Fibroblast of lung (primary cell): ENCODE data around the gene AMDHD2. TPM values are rescaled to one million over a fixed set of nuclear protein-coding genes. Genes with fewer than 3 reads are reported as not detected.

Experiments
- DNase-seq, 2 donors: peaks; one replicate each; pipeline versions ENCODE4 v3.0.0 to v3.0.0-alpha.2; 2010; ENCODE audit warnings: low read depth in 2 of 2
- H2AFZ ChIP-seq: 2 replicates; pipeline ENCODE4 v1.5.1; 2012; ENCODE audit warnings: low read length, control low read depth, inconsistent platforms
- H3K27ac ChIP-seq: 2 replicates; pipeline ENCODE4 v1.5.1; 2011; ENCODE audit warnings: low read length, control low read depth; ENCODE audit not compliant: insufficient read depth
- H3K27me3 ChIP-seq: 2 replicates; pipeline ENCODE4 v1.5.1; 2011; ENCODE audit warnings: mild to moderate bottlenecking, low read length; ENCODE audit not compliant: control insufficient read depth, insufficient read depth
- H3K36me3 ChIP-seq: 2 replicates; pipeline ENCODE4 v1.5.1; 2011; ENCODE audit warnings: low read length; ENCODE audit not compliant: control insufficient read depth, insufficient read depth
- H3K4me1 ChIP-seq: 2 replicates; pipeline ENCODE4 v1.5.1; 2011; ENCODE audit warnings: low read length; ENCODE audit not compliant: control insufficient read depth, insufficient read depth; ENCODE audit errors: extremely low read depth
- H3K4me2 ChIP-seq: 2 replicates; pipeline ENCODE4 v1.5.1; 2011; ENCODE audit warnings: low read length, control low read depth; ENCODE audit not compliant: insufficient read depth; ENCODE audit errors: extremely low read depth
- H3K4me3 ChIP-seq, 4 experiments: fragments of 200-600 bp in 1 of 4; sonication (generic) in 1 of 4; replicated peaks in 1 of 4; 2 replicates each; pipeline ENCODE4 v1.5.1; 2011 to 2016; ENCODE audit warnings: low read length in 4 of 4, low read depth in 3 of 4, mild to moderate bottlenecking in 3 of 4, control low read depth in 2 of 4, inconsistent platforms in 1 of 4, mixed read lengths in 1 of 4; ENCODE audit not compliant: insufficient read depth in 1 of 4; ENCODE audit errors: control extremely low read depth in 1 of 4
- H3K79me2 ChIP-seq: 2 replicates; pipeline ENCODE4 v1.5.1; 2012; ENCODE audit warnings: mild to moderate bottlenecking, low read length, inconsistent platforms; ENCODE audit not compliant: control insufficient read depth, insufficient read depth
- H3K9ac ChIP-seq: 2 replicates; pipeline ENCODE4 v1.5.1; 2011; ENCODE audit warnings: mild to moderate bottlenecking, low read length, control low read depth; ENCODE audit not compliant: insufficient read depth
- H3K9me3 ChIP-seq: 2 replicates; pipeline ENCODE4 v1.5.1; 2012; ENCODE audit warnings: low read depth, low read length; ENCODE audit not compliant: control insufficient read depth, insufficient read depth
- H4K20me1 ChIP-seq: 2 replicates; pipeline ENCODE4 v1.5.1; 2011; ENCODE audit warnings: low read length; ENCODE audit not compliant: control insufficient read depth, insufficient read depth; ENCODE audit errors: extremely low read depth
- EZH2 ChIP-seq: IDR thresholded peaks from 2 replicates; pipeline ENCODE4 v1.5.1; 2012; ENCODE audit warnings: low read length, control low read depth, mild to moderate bottlenecking; ENCODE audit errors: missing control alignments
- polyA plus RNA-seq, 2 donors: library from polyadenylated mRNA; depleted of rRNA in 1 of 2; stranded (reverse) in 1 of 2; unstranded in 1 of 2; fragments of >200 nt; gene quantifications; 2 replicates each; pipeline ENCODE4 v1.2.1, GENCODE V29; 2011 to 2012; ENCODE audit warnings: missing spikeins in 1 of 2
- total RNA-seq: library from RNA; depleted of rRNA; stranded (reverse); fragments of >200 nt; gene quantifications from 2 replicates; pipeline ENCODE4 v1.2.1, GENCODE V29; 2014
- TF ChIP-seq, protein P1 (sequence below), 2 donors: IDR thresholded peaks in 1 of 2; conservative IDR thresholded peaks in 1 of 2; 1 replicate in 1 of 2; 2 replicates in 1 of 2; pipeline ENCODE4 v1.5.1; 2011 to 2012; ENCODE audit warnings: low read length in 2 of 2, control low read depth in 1 of 2, inconsistent platforms in 1 of 2, low read depth in 1 of 2, mild to moderate bottlenecking in 1 of 2

Gene AMDHD2
- total and polyA plus RNA-seq, 2 donors (not counting 1 experiment from before 2014, with no cell fraction given) = 10.8 to 37.2 TPM

DNA sequence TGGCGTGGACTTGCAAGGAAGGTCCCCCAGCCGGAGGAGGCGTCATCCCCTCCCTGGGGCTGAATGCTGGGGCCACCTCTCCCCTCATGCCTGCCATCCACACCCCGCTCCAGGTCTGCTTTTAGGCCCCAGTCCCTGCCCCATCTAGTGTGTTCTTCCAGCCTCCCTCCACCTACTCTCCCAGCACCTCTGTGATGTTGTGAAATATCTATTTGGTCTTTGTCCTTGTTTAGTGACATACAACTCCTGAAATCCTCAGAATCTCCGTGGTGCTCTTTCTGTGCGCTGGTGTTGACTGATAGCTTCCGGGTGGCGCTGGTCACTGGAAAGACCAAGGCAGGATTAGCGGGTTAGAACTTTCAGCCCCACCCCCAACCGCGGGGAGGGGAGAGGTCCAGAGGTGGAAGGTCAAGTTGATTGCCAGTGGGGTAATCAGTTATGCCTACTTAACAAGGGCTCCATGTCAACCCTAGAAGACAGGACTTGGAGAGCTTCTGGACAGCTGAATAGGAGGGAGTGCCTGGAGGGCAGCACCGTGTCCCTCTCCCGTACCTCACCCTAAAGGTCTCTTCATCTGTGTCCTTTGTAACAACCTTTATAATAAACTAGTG, 35.2 kb upstream of the AMDHD2 start:
- Histone ChIP-seq H3K9ac (no peak overlapping the region), H2AFZ (no peak overlapping the region), H3K79me2 (peaks cover 3% of the 10 kb centered on the region), H3K27me3 (no peaks in the 10 kb centered on the region), H3K27ac (no peak overlapping the region), H3K4me1 (peaks cover 17% of the 10 kb centered on the region), H3K4me3 (no peak overlapping the region), H3K36me3 (no peaks in the 10 kb centered on the region), H4K20me1 (no peaks in the 10 kb centered on the region), H3K9me3 (no peaks in the 10 kb centered on the region), H3K4me2 (no peak overlapping the region)
- no peak for TF ChIP-seq EZH2
- TF ChIP-seq, protein P1, sequence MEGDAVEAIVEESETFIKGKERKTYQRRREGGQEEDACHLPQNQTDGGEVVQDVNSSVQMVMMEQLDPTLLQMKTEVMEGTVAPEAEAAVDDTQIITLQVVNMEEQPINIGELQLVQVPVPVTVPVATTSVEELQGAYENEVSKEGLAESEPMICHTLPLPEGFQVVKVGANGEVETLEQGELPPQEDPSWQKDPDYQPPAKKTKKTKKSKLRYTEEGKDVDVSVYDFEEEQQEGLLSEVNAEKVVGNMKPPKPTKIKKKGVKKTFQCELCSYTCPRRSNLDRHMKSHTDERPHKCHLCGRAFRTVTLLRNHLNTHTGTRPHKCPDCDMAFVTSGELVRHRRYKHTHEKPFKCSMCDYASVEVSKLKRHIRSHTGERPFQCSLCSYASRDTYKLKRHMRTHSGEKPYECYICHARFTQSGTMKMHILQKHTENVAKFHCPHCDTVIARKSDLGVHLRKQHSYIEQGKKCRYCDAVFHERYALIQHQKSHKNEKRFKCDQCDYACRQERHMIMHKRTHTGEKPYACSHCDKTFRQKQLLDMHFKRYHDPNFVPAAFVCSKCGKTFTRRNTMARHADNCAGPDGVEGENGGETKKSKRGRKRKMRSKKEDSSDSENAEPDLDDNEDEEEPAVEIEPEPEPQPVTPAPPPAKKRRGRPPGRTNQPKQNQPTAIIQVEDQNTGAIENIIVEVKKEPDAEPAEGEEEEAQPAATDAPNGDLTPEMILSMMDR (conservative IDR thresholded peaks at IDR 0.05 in 1 of 2, IDR thresholded peaks at IDR 0.05 in 1 of 2; ENCODE audit: low read depth in 1 of 2, low read length in 2 of 2) = no peak
- DNase-seq = no peak

GRCh38 chr16:2485811-2486507, 34.2 kb upstream of the AMDHD2 start:
- H3K79me2 ChIP-seq = peaks cover 3% of the 10 kb centered on the region
- H3K4me1 ChIP-seq = peaks cover 17% of the 10 kb centered on the region
- H3K27me3 ChIP-seq = no peaks in the 10 kb centered on the region
- H3K4me2 ChIP-seq = no peak overlapping the region
- H3K36me3 ChIP-seq = no peaks in the 10 kb centered on the region
- no peak overlapping the region for H3K4me3 ChIP-seq
- TF ChIP-seq, protein P1 (conservative IDR thresholded peaks at IDR 0.05 in 1 of 2, IDR thresholded peaks at IDR 0.05 in 1 of 2; ENCODE audit: low read depth in 1 of 2, low read length in 2 of 2) = no peak
- TF ChIP-seq EZH2 = no peak
- no peak overlapping the region for H3K9ac ChIP-seq
- no peaks in the 10 kb centered on the region for H3K9me3 ChIP-seq
- H3K27ac ChIP-seq = no peak overlapping the region
- no peak for DNase-seq
- no peaks in the 10 kb centered on the region for H4K20me1 ChIP-seq
- H2AFZ ChIP-seq = no peak overlapping the region

- Histone ChIP-seq H3K27me3 (no peaks in the 10 kb centered on the region), H3K4me2 (no peak overlapping the region), H3K27ac (no peak overlapping the region), H3K9me3 (no peaks in the 10 kb centered on the region), H3K4me3 (no peak overlapping the region), H3K9ac (no peak overlapping the region), H2AFZ (no peak overlapping the region), H3K79me2 (peaks cover 3% of the 10 kb centered on the region), H4K20me1 (no peaks in the 10 kb centered on the region), H3K36me3 (no peaks in the 10 kb centered on the region), H3K4me1 (peaks cover 17% of the 10 kb centered on the region)
- DNase-seq = no peak
- TF ChIP-seq EZH2 = no peak
- TF ChIP-seq, protein P1 (conservative IDR thresholded peaks at IDR 0.05 in 1 of 2, IDR thresholded peaks at IDR 0.05 in 1 of 2; ENCODE audit: low read depth in 1 of 2, low read length in 2 of 2) = no peak
Observed at GRCh38 chr16:2486645-2487516, 33.3 kb upstream of the AMDHD2 start.
